DND-41 (cell line): Measurements from ENCODE around the gene FHL2.

Source experiments
- EZH2 ChIP-seq: IDR thresholded peaks from 3 replicates; pipeline ENCODE4 v1.6.1; 2012; ENCODE audit warnings: borderline replicate concordance, low read depth, mild to moderate bottlenecking, moderate library complexity, low read length, inconsistent platforms; ENCODE audit not compliant: severe bottlenecking
- TF ChIP-seq, protein P1 (sequence below): IDR thresholded peaks from 2 replicates; pipeline ENCODE4 v1.5.1; 2012; ENCODE audit warnings: borderline replicate concordance, low read length, moderate library complexity, mild to moderate bottlenecking; ENCODE audit not compliant: poor library complexity, severe bottlenecking; ENCODE audit errors: extremely low read depth

- TF ChIP-seq, protein P1, sequence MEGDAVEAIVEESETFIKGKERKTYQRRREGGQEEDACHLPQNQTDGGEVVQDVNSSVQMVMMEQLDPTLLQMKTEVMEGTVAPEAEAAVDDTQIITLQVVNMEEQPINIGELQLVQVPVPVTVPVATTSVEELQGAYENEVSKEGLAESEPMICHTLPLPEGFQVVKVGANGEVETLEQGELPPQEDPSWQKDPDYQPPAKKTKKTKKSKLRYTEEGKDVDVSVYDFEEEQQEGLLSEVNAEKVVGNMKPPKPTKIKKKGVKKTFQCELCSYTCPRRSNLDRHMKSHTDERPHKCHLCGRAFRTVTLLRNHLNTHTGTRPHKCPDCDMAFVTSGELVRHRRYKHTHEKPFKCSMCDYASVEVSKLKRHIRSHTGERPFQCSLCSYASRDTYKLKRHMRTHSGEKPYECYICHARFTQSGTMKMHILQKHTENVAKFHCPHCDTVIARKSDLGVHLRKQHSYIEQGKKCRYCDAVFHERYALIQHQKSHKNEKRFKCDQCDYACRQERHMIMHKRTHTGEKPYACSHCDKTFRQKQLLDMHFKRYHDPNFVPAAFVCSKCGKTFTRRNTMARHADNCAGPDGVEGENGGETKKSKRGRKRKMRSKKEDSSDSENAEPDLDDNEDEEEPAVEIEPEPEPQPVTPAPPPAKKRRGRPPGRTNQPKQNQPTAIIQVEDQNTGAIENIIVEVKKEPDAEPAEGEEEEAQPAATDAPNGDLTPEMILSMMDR: no peak
- no peak for TF ChIP-seq EZH2
Observed at GRCh38 chr2:105417857-105418436, 19.1 kb upstream of the FHL2 start.
